ENCODE measurements around the gene BCAR1. TPM values are rescaled to one million over a fixed set of nuclear protein-coding genes. Genes with fewer than 3 reads are reported as not detected.

BCAR1 gene
- total and polyA plus RNA-seq, 2 of the 13 experiments (the other 11 are each of a cell fraction or from before 2014, with no cell fraction given), result 48.1 to 51.7 TPM

DNA sequence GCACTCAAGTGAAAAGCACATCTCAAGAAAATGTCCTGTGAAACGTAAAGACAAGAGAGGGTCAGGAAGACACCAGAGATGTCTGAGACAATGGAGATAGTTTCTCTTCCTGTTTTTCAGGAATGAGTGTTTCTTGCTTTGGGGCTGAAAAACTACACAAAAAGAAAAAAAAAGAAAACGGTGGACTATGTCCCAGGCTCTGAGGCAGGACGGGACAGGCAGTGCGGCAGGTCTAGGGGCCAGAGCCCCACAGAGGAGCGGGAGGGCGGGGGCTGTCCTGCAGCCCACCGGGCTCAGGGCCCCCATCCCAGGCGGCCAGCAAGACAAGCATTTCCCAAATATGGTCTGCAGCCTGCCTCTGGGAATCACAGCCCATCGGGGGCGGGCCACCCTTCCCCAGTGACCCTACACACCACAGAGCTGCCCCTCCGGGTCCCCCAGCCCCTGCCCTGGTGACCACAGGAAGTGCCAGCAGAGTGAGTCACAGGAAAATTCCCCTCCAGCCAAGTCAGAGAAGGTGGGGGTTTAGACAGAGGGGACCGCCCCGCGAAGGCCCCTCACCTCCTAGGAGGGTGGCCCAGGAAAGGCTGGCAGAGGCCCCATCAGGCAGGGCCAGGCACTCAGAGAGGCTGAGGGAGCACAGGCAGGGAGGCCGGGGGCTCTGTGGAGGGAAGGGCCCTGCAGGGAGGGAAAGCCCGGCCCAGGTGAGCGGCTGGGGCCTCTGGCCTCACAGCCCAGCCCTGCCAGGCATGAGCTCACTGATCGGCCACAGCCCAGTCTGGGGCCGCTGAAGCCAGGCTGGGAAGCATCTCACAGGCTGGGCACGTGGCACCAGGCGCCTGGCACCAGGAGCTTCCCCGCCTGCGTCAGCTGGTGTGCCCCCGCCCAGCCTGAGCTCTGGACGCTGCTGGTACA, 6.3 kb downstream of the BCAR1 start (continued):
- TF ChIP-seq, protein P1, sequence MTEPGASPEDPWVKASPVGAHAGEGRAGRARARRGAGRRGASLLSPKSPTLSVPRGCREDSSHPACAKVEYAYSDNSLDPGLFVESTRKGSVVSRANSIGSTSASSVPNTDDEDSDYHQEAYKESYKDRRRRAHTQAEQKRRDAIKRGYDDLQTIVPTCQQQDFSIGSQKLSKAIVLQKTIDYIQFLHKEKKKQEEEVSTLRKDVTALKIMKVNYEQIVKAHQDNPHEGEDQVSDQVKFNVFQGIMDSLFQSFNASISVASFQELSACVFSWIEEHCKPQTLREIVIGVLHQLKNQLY (CRISPR knock-in tag; IDR thresholded peaks at IDR 0.05), result peak; percentile 86
- TF ChIP-seq, protein P2, sequence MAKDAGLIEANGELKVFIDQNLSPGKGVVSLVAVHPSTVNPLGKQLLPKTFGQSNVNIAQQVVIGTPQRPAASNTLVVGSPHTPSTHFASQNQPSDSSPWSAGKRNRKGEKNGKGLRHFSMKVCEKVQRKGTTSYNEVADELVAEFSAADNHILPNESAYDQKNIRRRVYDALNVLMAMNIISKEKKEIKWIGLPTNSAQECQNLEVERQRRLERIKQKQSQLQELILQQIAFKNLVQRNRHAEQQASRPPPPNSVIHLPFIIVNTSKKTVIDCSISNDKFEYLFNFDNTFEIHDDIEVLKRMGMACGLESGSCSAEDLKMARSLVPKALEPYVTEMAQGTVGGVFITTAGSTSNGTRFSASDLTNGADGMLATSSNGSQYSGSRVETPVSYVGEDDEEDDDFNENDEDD (CRISPR knock-in tag; IDR thresholded peaks at IDR 0.05; ENCODE audit: borderline replicate concordance), result peak; percentile 65
- TF ChIP-seq DMAP1 (CRISPR knock-in tag; IDR thresholded peaks at IDR 0.05) (peak; percentile 86), JARID2 (CRISPR knock-in tag; IDR thresholded peaks at IDR 0.05; ENCODE audit: insufficient replicate concordance) (no peak), ZNF552 (CRISPR knock-in tag; IDR thresholded peaks at IDR 0.05; ENCODE audit: borderline replicate concordance) (0 out of 2 replicates have a peak, but pooled peaks have one; percentile 19), PHF8 (CRISPR knock-in tag; IDR thresholded peaks at IDR 0.05) (peak; percentile 74), ZNF75D (CRISPR knock-in tag; IDR thresholded peaks at IDR 0.05; ENCODE audit: borderline replicate concordance) (no peak), ZNF550 (CRISPR knock-in tag; IDR thresholded peaks at IDR 0.05; ENCODE audit: borderline replicate concordance) (peak; percentile 66; the same call in 1 of the 2 replicates), PHF21A (CRISPR knock-in tag; IDR thresholded peaks at IDR 0.05) (peak; percentile 100), SIX4 (CRISPR knock-in tag; IDR thresholded peaks at IDR 0.05) (peak; percentile 73), TBX3 (IDR thresholded peaks at IDR 0.05; ENCODE audit: borderline replicate concordance) (peak; percentile 79; the same call in 1 of the 2 replicates), ZNF143 (CRISPR knock-in tag; IDR thresholded peaks at IDR 0.05) (peak; percentile 57), ZNF160 (CRISPR knock-in tag; IDR thresholded peaks at IDR 0.05) (peak; percentile 94), TCF7 (IDR thresholded peaks at IDR 0.05; ENCODE audit: low read depth) (peak; percentile 41; the same call in 1 of the 2 replicates), IRX3 (CRISPR knock-in tag; IDR thresholded peaks at IDR 0.05; ENCODE audit: borderline replicate concordance, low read depth) (0 out of 2 replicates have a peak, but pooled peaks have one; percentile 19), ZNF792 (CRISPR knock-in tag; IDR thresholded peaks at IDR 0.05) (peak; percentile 84), CAMTA2 (CRISPR knock-in tag; IDR thresholded peaks at IDR 0.05; ENCODE audit: borderline replicate concordance) (peak; percentile 91; the same call in 1 of the 2 replicates), MYC (CRISPR knock-in tag; IDR thresholded peaks at IDR 0.05; ENCODE audit: borderline replicate concordance) (peak; percentile 90), IKZF1 (IDR thresholded peaks at IDR 0.05) (no peak), NR2F2 (IDR thresholded peaks at IDR 0.05; ENCODE audit: borderline replicate concordance, low read depth) (peak; percentile 92), ZNF496 (CRISPR knock-in tag; IDR thresholded peaks at IDR 0.05; ENCODE audit: insufficient replicate concordance) (no peak), ARNTL (CRISPR knock-in tag; IDR thresholded peaks at IDR 0.05) (peak; percentile 79), ATAD3A (CRISPR knock-in tag; IDR thresholded peaks at IDR 0.05) (no peak), U2AF2 (IDR thresholded peaks at IDR 0.05; ENCODE audit: low read depth, low read length) (peak; percentile 18; the same call in 1 of the 2 replicates), NFE2L1 (CRISPR knock-in tag; IDR thresholded peaks at IDR 0.05; ENCODE audit: borderline replicate concordance) (no peak), ZNF878 (CRISPR knock-in tag; IDR thresholded peaks at IDR 0.05) (peak; percentile 94; the same call in 1 of the 2 replicates)
- TF ChIP-seq, protein P3, sequence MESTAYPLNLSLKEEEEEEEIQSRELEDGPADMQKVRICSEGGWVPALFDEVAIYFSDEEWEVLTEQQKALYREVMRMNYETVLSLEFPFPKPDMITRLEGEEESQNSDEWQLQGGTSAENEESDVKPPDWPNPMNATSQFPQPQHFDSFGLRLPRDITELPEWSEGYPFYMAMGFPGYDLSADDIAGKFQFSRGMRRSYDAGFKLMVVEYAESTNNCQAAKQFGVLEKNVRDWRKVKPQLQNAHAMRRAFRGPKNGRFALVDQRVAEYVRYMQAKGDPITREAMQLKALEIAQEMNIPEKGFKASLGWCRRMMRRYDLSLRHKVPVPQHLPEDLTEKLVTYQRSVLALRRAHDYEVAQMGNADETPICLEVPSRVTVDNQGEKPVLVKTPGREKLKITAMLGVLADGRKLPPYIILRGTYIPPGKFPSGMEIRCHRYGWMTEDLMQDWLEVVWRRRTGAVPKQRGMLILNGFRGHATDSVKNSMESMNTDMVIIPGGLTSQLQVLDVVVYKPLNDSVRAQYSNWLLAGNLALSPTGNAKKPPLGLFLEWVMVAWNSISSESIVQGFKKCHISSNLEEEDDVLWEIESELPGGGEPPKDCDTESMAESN (CRISPR knock-in tag; conservative IDR thresholded peaks at IDR 0.05), result no peak; the same call in none of the 2 replicates
- TF ChIP-seq, protein P4, sequence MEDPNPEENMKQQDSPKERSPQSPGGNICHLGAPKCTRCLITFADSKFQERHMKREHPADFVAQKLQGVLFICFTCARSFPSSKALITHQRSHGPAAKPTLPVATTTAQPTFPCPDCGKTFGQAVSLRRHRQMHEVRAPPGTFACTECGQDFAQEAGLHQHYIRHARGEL (CRISPR knock-in tag; IDR thresholded peaks at IDR 0.05), result peak; percentile 92; the same call in 1 of the 2 replicates

Measured in HepG2 (cell line).